ENCODE results near the gene SCARF2. TPM values are rescaled to one million over a fixed set of nuclear protein-coding genes. Genes with fewer than 3 reads are reported as not detected.
"Not testable (repeated sequence)": the region's sequence is repeated elsewhere in the genome, so short reads cannot be mapped to it uniquely, and the experiment has no call there.

The SCARF2 gene
- total RNA-seq, 4 donors from 2014 or later = 2.8 to 11.3 (median 5.8) TPM

- Histone ChIP-seq H3K36me3 (no peaks in the 10 kb centered on the region), H3K27ac (no peak overlapping the region), H3K4me3 (no peak overlapping the region), H3K27me3 (peaks cover 12% of the 10 kb centered on the region), H3K9me3 (no peaks in the 10 kb centered on the region), H3K4me1 (no peaks in the 10 kb centered on the region)
- no peak for DNase-seq (ENCODE audit: low spot score in 2 of 2)
- WGBS = 93% methylated on average over 9 of the region's 9 CpGs
- TF ChIP-seq CTCF (IDR thresholded peaks at IDR 0.05) = no peak
- no peak for TF ChIP-seq POLR2A (IDR thresholded peaks at IDR 0.05)
- TF ChIP-seq POLR2AphosphoS5 (IDR thresholded peaks at IDR 0.05) = no peak
- no peak for TF ChIP-seq EP300 (IDR thresholded peaks at IDR 0.05)
These were observed 54.1 kb downstream of the SCARF2 start for GRCh38 chr22:20383538-20383937.

- H3K9me3 ChIP-seq = no peaks in the 10 kb centered on the region
- no peak overlapping the region for H3K4me3 ChIP-seq
- H3K27me3 ChIP-seq = peaks cover 6% of the 10 kb centered on the region
- DNase-seq (ENCODE audit: low spot score in 2 of 2) = no peak
- TF ChIP-seq CTCF (IDR thresholded peaks at IDR 0.05) (no peak), POLR2A (IDR thresholded peaks at IDR 0.05) (no peak)
- 20% methylated on average over 1 of the region's 1 CpG for WGBS
- H3K4me1 ChIP-seq = no peaks in the 10 kb centered on the region
- no peak overlapping the region for H3K27ac ChIP-seq
- no peaks in the 10 kb centered on the region for H3K36me3 ChIP-seq
These were observed 57.1 kb downstream of the SCARF2 start for GRCh38 chr22:20380486-20380885.

GRCh38 chr22:20378684-20379083 lies 58.9 kb downstream of the SCARF2 start:
- H3K36me3 ChIP-seq; H3K9me3 ChIP-seq; DNase-seq (ENCODE audit: low spot score in 2 of 2); H3K4me1 ChIP-seq; H3K27ac ChIP-seq; H3K4me3 ChIP-seq; H3K27me3 ChIP-seq: not testable (repeated sequence)
- WGBS = 93% methylated on average over 5 of the region's 5 CpGs

GRCh38 chr22:20378110-20378509 lies 59.5 kb downstream of the SCARF2 start:
- Histone ChIP-seq H3K4me3 (no peak overlapping the region), H3K4me1 (no peaks in the 10 kb centered on the region), H3K9me3 (no peaks in the 10 kb centered on the region), H3K27ac (no peak overlapping the region), H3K36me3 (no peaks in the 10 kb centered on the region), H3K27me3 (no peaks in the 10 kb centered on the region)
- TF ChIP-seq POLR2A (IDR thresholded peaks at IDR 0.05) (no peak), EP300 (IDR thresholded peaks at IDR 0.05) (no peak), CTCF (IDR thresholded peaks at IDR 0.05) (no peak)
- DNase-seq (ENCODE audit: low spot score in 2 of 2) = no peak
- 80% methylated on average over 4 of the region's 4 CpGs for WGBS

GRCh38 chr22:20376983-20377382 lies 60.6 kb downstream of the SCARF2 start:
- WGBS = 98% methylated on average over 11 of the region's 11 CpGs
- H3K27me3 ChIP-seq; H3K9me3 ChIP-seq; H3K4me1 ChIP-seq; H3K36me3 ChIP-seq; H3K4me3 ChIP-seq; H3K27ac ChIP-seq; DNase-seq (ENCODE audit: low spot score in 2 of 2): not testable (repeated sequence)

GRCh38 chr22:20376281-20376680 lies 61.3 kb downstream of the SCARF2 start:
- not testable (repeated sequence) for DNase-seq (ENCODE audit: low spot score in 2 of 2)
- 96% methylated on average over 8 of the region's 8 CpGs for WGBS

More at GRCh38 chr22:20376281-20376680, 61.3 kb downstream of the SCARF2 start:
- H3K27ac ChIP-seq, H3K4me1 ChIP-seq, H3K27me3 ChIP-seq, H3K4me3 ChIP-seq, H3K36me3 ChIP-seq, H3K9me3 ChIP-seq: not testable (repeated sequence)

Other genes with a start within 250 kb of the SCARF2 start
- gene RTN4R, start 169.5 kb downstream of the SCARF2 start, total RNA-seq = 10 to 100 TPM in 1 of 4 donors, 1 to 10 TPM in 3; 5.0 to 12.2 (median 9.2) TPM
- gene DGCR6L, start 117.8 kb downstream of the SCARF2 start, total RNA-seq = 10 to 100 TPM; 45.9 to 75.2 (median 63.0) TPM
- 10 to 100 TPM in 3 of 4 donors, 1 to 10 TPM in 1; 9.3 to 17.5 (median 10.5) TPM for gene ZNF74, start 43.7 kb downstream of the SCARF2 start, total RNA-seq
- 10 to 100 TPM; 12.3 to 29.7 (median 18.3) TPM for gene KLHL22, start 58.0 kb upstream of the SCARF2 start, total RNA-seq
- 100 to 1,000 TPM in 1 of 4 donors, 10 to 100 TPM in 3; 59.8 to 163 (median 70.8) TPM for gene MED15, start 69.8 kb upstream of the SCARF2 start, total RNA-seq

Measured in suprapubic skin (tissue), 4 donors.